Measurements from ENCODE around the gene MEGF8.

- no peak for TF ChIP-seq GATA3 (IDR thresholded peaks at IDR 0.05; ENCODE audit: low read depth, low read length)
- TF ChIP-seq GATA2 (IDR thresholded peaks at IDR 0.05; ENCODE audit: low read depth, low read length): no peak
Observed at GRCh38 chr19:42400404-42400803, 75.0 kb downstream of the MEGF8 start.

Data from SH-SY5Y (cell line).